GM12878 (cell line): Measurements from ENCODE around the gene ZNF804A. TPM values are rescaled to one million over a fixed set of nuclear protein-coding genes. Genes with fewer than 3 reads are reported as not detected.

ENCODE experiments used
- IKZF1 ChIP-seq: fragments of 450-650 bp; conservative IDR thresholded peaks from 2 replicates; pipeline ENCODE4 v1.6.1; 2017; ENCODE audit warnings: antibody characterized with exemption, mild to moderate bottlenecking
- KAT2A ChIP-seq: conservative IDR thresholded peaks from 2 replicates; pipeline ENCODE4 v1.6.1; 2011; ENCODE audit warnings: low read depth, low read length; ENCODE audit not compliant: control insufficient read depth
- KDM1A ChIP-seq: fragments of 200-600 bp; sonication (generic); IDR thresholded peaks from 2 replicates; pipeline ENCODE4 v1.6.1; 2016; ENCODE audit warnings: borderline replicate concordance
- NFYA ChIP-seq: IDR thresholded peaks from 2 replicates; pipeline ENCODE4 v1.6.1; 2011; ENCODE audit warnings: low read depth, mild to moderate bottlenecking, low read length, improper control_type of control experiment, borderline replicate concordance
- POLR2AphosphoS5 ChIP-seq: IDR thresholded peaks from 2 replicates; pipeline ENCODE4 v1.6.1; 2011; ENCODE audit warnings: mild to moderate bottlenecking, low read length, inconsistent platforms
- SMAD5 ChIP-seq: IDR thresholded peaks from 2 replicates; pipeline ENCODE4 v1.6.1; 2016; ENCODE audit warnings: antibody characterized with exemption, low read depth
- polyA plus RNA-seq, 11 experiments: library from polyadenylated mRNA; depleted of rRNA in 4 of 11; unstranded in 6 of 11; stranded (reverse) in 5 of 11; fragments of >200 nt; fragmentation: Nextera tagmentation in 4 of 11; fragmentation: Illumina TruSeq in 1 of 11; extraction: Ambion mirVana in 4 of 11; extraction: Trizol in 1 of 11; gene quantifications; 1 replicate in 1 of 11; 2 replicates in 10 of 11; pipeline versions ENCODE4 v1.2.1 to v1.2.3, GENCODE V29; 2011 to 2016; ENCODE audit warnings: inconsistent platforms in 2 of 11, missing spikeins in 2 of 11, low read depth in 1 of 11
- total RNA-seq, 4 experiments: library from RNA; depleted of rRNA in 3 of 4; stranded (reverse); fragments of >200 nt in 3 of 4; fragmentation: Illumina TruSeq in 1 of 4; extraction: Trizol in 1 of 4; gene quantifications; 2 replicates each; pipeline versions ENCODE4 v1.2.1 to v1.2.3, GENCODE V29; 2013 to 2021
- TF ChIP-seq, protein P1 (sequence below): fragments of 450-650 bp; formaldehyde crosslinking; IDR thresholded peaks from 2 replicates; pipeline ENCODE4 v1.4.0; 2020; ENCODE audit warnings: mild to moderate bottlenecking, moderate library complexity
- TF ChIP-seq, protein P2 (sequence below): IDR thresholded peaks from 2 replicates; pipeline ENCODE4 v1.6.1; 2011; ENCODE audit warnings: mild to moderate bottlenecking, low read depth, low read length, moderate library complexity; ENCODE audit not compliant: insufficient replicate concordance

Gene ZNF804A
- total and polyA plus RNA-seq, 10 of the 15 experiments (the other 5 are each of a cell fraction or from before 2014, with no cell fraction given) = 0.19 to 2.3 (median 1.4) TPM

DNA sequence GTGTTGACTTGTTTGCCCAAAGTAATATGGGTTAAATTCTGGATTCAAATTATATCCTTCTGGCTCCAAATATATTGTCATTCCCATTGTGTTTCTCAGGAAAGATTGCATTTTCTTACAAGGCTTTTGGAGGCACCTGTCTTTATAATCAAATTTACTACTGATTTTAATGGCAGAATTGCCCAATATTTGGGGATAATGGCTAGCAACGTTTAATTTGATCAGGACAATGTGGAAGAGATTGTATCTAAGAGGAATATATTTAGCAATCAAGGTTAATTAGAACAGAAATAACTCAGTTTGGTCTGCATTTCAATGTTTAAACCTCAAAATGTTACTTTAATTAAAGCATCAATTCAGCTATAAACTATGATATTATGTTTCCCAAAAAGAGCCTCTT lies 41.7 kb upstream of the ZNF804A start (continued):
- TF ChIP-seq, protein P1, sequence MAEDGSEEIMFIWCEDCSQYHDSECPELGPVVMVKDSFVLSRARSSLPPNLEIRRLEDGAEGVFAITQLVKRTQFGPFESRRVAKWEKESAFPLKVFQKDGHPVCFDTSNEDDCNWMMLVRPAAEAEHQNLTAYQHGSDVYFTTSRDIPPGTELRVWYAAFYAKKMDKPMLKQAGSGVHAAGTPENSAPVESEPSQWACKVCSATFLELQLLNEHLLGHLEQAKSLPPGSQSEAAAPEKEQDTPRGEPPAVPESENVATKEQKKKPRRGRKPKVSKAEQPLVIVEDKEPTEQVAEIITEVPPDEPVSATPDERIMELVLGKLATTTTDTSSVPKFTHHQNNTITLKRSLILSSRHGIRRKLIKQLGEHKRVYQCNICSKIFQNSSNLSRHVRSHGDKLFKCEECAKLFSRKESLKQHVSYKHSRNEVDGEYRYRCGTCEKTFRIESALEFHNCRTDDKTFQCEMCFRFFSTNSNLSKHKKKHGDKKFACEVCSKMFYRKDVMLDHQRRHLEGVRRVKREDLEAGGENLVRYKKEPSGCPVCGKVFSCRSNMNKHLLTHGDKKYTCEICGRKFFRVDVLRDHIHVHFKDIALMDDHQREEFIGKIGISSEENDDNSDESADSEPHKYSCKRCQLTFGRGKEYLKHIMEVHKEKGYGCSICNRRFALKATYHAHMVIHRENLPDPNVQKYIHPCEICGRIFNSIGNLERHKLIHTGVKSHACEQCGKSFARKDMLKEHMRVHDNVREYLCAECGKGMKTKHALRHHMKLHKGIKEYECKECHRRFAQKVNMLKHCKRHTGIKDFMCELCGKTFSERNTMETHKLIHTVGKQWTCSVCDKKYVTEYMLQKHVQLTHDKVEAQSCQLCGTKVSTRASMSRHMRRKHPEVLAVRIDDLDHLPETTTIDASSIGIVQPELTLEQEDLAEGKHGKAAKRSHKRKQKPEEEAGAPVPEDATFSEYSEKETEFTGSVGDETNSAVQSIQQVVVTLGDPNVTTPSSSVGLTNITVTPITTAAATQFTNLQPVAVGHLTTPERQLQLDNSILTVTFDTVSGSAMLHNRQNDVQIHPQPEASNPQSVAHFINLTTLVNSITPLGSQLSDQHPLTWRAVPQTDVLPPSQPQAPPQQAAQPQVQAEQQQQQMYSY (CRISPR knock-in tag) = no peak
- TF ChIP-seq KAT2A (no peak), POLR2AphosphoS5 (no peak), NFYA (no peak), IKZF1 (no peak), SMAD5 (no peak), KDM1A (no peak)
- TF ChIP-seq, protein P2, sequence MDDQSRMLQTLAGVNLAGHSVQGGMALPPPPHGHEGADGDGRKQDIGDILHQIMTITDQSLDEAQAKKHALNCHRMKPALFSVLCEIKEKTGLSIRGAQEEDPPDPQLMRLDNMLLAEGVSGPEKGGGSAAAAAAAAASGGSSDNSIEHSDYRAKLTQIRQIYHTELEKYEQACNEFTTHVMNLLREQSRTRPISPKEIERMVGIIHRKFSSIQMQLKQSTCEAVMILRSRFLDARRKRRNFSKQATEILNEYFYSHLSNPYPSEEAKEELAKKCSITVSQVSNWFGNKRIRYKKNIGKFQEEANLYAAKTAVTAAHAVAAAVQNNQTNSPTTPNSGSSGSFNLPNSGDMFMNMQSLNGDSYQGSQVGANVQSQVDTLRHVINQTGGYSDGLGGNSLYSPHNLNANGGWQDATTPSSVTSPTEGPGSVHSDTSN = no peak
